Adrenal gland (tissue), 12 donors: ENCODE measurements around the gene TACC2. TPM values are rescaled to one million over a fixed set of nuclear protein-coding genes. Genes with fewer than 3 reads are reported as not detected.

ENCODE experiments used
- DNase-seq, 7 donors: peaks; one replicate each; pipeline ENCODE4 v3.0.0-alpha.2; 2019 to 2020
- H3K27ac ChIP-seq, 5 donors: fragments of 200-600 bp; sonication (generic) in 4 of 5; 1 replicate in 3 of 5; 2 replicates in 2 of 5; pipeline versions ENCODE4 v1.5.1 to v1.8.0; 2016 to 2020; ENCODE audit warnings: mild to moderate bottlenecking in 1 of 5
- H3K27me3 ChIP-seq: fragments of 200-600 bp; 2 replicates; pipeline ENCODE4 v1.8.0; 2021
- H3K36me3 ChIP-seq, 2 donors: fragments of 200-600 bp; replicated peaks in 1 of 2; 1 replicate in 1 of 2; 2 replicates in 1 of 2; pipeline versions ENCODE4 v1.5.1 to v1.8.0; 2018 to 2022
- H3K4me1 ChIP-seq, 2 donors: fragments of 200-600 bp; replicated peaks in 1 of 2; 1 replicate in 1 of 2; 2 replicates in 1 of 2; pipeline versions ENCODE4 v1.5.1 to v1.8.0; 2018 to 2021
- H3K4me3 ChIP-seq, 4 donors: fragments of 200-600 bp; sonication (generic) in 3 of 4; one replicate each; pipeline ENCODE4 v1.5.1; 2016 to 2018
- H3K9me3 ChIP-seq, 3 donors: fragments of 200-600 bp; sonication (generic) in 1 of 3; replicated peaks in 1 of 3; 1 replicate in 2 of 3; 2 replicates in 1 of 3; pipeline versions ENCODE4 v1.5.1 to v1.8.0; 2016 to 2021
- POLR2A ChIP-seq, 2 donors: fragments of 450-650 bp; IDR thresholded peaks; one replicate each; pipeline ENCODE4 v1.6.1; 2017; ENCODE audit warnings: antibody characterized with exemption in 2 of 2, mild to moderate bottlenecking in 2 of 2, moderate library complexity in 1 of 2
- WGBS, 4 donors: extraction: QIAGEN DNeasy Blood & Tissue Kit in 2 of 4; methylation state at CpG; one replicate each; pipeline versions ENCODE4 v1.1.5 to v1.1.7; 2013 to 2017; 5-methylcytosine and 5-hydroxymethylcytosine counted together
- intact Hi-C, 2 donors: fragments of 100-400 bp; cut with DNase I; formaldehyde crosslinking; loops; one replicate each; pipeline versions ENCODE4 v1.14.1 to v1.15.0; 2022 to 2023
- polyA plus RNA-seq, 3 donors: library from polyadenylated mRNA; stranded (reverse); fragments of 200-250 nt in 2 of 3; fragments of 350-450 nt in 1 of 3; fragmentation: Illumina TruSeq in 1 of 3; extraction: RNeasy Lipid Tissue Mini Kit (QIAGEN cat#74804) in 1 of 3; gene quantifications; one replicate each; pipeline ENCODE4 v1.2.3, GENCODE V29; 2013 to 2014
- total RNA-seq, 9 donors: library from RNA; depleted of rRNA in 4 of 9; stranded (reverse); fragments of >200 nt in 4 of 9; fragments of 120-200 nt in 1 of 9; fragmentation: NEBNext Ultra II Directional in 1 of 9; extraction: Animal tissue kit (Norgen Biotek cat#: 25700) in 1 of 9; gene quantifications; one replicate each; pipeline versions ENCODE4 v1.1.0 to v1.2.4, GENCODE V29; 2013 to 2023
- TF ChIP-seq, protein P1 (sequence below), 6 experiments: fragments of 450-650 bp in 4 of 6; fragments of 200-600 bp in 2 of 6; sonication (generic) in 1 of 6; IDR thresholded peaks; 1 replicate in 5 of 6; 2 replicates in 1 of 6; pipeline versions ENCODE4 v1.5.1 to v1.8.0; 2016 to 2021; ENCODE audit warnings: antibody characterized with exemption in 6 of 6, mild to moderate bottlenecking in 2 of 6, moderate library complexity in 1 of 6
- donor health status: healthy with polysubstance abuse.
- donor health status: Bipolar disorder and iron deficiency.
- donor health status: DM: yes; HTN: yes; CAD: no.
- donor health status: DM: no; HTN: no; CAD: no.
- donor health status: DM: no; HTN: no; CAD: no.
- donor health status: DM: yes; HTN: yes; CAD: no.

Gene TACC2
- total and polyA plus RNA-seq, 12 donors: 11.3 to 45.7 (median 26.3) TPM

DNA sequence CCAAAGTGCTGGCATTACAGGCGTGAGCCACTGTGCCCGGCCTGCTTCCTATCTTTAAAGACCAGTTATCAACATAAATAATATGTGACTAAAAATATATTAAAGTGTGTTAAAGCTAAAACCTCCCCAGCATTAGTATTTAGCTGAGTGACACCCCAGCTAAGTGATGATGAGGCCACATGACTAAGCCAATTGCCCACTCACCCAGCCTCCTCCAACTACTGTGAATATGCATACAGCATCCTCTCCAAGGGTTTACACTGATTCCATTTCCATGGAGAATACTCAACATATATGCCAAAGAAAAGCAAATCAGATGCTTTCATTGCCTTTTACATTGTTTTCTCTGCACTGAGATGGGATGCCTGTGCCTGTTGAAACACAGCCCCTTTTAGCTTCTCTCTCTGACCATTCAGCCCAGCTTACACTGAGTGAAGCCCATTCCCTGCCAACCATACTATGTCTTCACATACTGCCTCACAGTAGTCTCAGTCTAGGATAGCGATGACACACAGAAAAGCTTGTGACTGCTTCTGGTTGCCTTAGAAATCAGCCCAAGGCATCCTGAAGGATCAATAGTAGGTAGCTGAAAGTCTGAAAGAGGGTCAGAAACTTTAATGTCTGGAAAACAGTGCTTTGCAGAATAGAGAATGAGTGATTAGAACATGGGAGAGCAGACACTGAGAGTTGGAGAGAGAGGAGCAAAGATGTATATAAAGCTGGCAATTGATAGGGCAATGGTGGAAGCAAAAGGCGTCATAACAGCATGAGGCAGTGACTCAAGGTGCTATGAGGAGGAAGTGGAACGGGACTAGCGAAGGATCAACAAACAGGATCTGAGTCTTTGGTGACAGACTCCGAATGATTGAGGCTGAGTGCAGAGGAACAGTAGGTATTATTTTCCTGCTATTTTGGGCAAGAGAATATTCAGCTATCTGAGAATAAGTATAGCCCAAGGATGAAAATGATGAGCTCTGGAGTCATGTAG is 41.3 kb upstream of the TACC2 start:
- Histone ChIP-seq H3K27ac (no peak overlapping the region), H3K4me3 (no peak overlapping the region), H3K36me3 (no peaks in the 10 kb centered on the region), H3K27me3 (no peaks in the 10 kb centered on the region), H3K4me1 (no peaks in the 10 kb centered on the region), H3K9me3 (no peaks in the 10 kb centered on the region)
- intact Hi-C loops: no loop called here
- TF ChIP-seq, protein P1, sequence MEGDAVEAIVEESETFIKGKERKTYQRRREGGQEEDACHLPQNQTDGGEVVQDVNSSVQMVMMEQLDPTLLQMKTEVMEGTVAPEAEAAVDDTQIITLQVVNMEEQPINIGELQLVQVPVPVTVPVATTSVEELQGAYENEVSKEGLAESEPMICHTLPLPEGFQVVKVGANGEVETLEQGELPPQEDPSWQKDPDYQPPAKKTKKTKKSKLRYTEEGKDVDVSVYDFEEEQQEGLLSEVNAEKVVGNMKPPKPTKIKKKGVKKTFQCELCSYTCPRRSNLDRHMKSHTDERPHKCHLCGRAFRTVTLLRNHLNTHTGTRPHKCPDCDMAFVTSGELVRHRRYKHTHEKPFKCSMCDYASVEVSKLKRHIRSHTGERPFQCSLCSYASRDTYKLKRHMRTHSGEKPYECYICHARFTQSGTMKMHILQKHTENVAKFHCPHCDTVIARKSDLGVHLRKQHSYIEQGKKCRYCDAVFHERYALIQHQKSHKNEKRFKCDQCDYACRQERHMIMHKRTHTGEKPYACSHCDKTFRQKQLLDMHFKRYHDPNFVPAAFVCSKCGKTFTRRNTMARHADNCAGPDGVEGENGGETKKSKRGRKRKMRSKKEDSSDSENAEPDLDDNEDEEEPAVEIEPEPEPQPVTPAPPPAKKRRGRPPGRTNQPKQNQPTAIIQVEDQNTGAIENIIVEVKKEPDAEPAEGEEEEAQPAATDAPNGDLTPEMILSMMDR (IDR thresholded peaks at IDR 0.05): no peak
- no peak for TF ChIP-seq POLR2A (IDR thresholded peaks at IDR 0.05)
- no peak for DNase-seq
- WGBS, 4 donors: 79 to 87% (median 84%) methylated on average over 7 of the region's 7 CpGs

DNA sequence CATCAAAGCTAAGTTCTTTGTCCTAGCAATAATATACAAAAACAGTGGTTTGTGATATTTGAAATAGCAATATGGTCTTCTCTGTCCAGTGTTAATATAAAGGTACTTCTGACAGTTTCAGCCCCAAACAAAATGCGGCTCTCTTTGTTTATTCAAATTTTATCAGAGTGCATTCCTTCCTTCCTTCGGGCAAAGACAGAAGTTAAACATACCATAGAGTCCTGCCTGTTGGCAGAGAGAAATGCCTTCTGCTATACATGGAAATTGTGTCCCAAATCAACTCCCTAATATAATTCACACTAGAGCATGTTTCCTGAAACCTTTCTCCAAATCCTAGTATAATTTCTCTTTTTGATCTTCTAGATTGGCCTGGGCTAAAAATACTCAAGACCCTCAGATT is 39.9 kb upstream of the TACC2 start:
- 63 to 76% (median 71%) methylated on average over 2 of the region's 2 CpGs for WGBS, 4 donors
- Histone ChIP-seq H3K36me3 (no peaks in the 10 kb centered on the region), H3K4me1 (no peaks in the 10 kb centered on the region), H3K9me3 (no peaks in the 10 kb centered on the region), H3K27me3 (no peaks in the 10 kb centered on the region), H3K4me3 (no peak overlapping the region), H3K27ac (no peak overlapping the region)
- TF ChIP-seq POLR2A (IDR thresholded peaks at IDR 0.05): no peak
- TF ChIP-seq, protein P1 (IDR thresholded peaks at IDR 0.05): no peak
- intact Hi-C loops: no loop called here
- DNase-seq: no peak

DNA sequence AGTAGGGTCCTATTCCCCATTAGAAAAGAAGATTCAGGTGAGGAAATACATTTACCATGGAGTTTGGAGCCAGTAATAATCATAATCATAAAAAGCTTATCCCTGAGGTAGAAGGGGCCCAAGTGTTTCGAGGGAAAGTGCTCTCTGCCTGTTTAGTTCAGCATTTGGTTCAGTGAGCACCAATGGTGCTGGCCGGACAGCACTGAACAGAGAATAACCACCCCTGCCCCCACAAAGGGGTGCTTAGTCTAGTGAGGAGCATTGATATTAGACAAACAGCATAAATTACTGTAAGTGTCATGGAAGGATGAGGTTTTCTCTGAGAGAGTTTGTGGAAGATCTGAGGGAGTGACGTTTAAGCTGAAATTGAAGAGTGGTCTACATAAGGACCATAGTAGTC is 39.5 kb upstream of the TACC2 start:
- Histone ChIP-seq H3K4me3 (no peak overlapping the region), H3K4me1 (no peaks in the 10 kb centered on the region), H3K9me3 (no peaks in the 10 kb centered on the region), H3K36me3 (no peaks in the 10 kb centered on the region), H3K27me3 (no peaks in the 10 kb centered on the region), H3K27ac (no peak overlapping the region)
- 77 to 86% (median 84%) methylated on average over 3 of the region's 3 CpGs for WGBS, 4 donors
- no peak for DNase-seq
- intact Hi-C loops: no loop called here
- TF ChIP-seq, protein P1 (IDR thresholded peaks at IDR 0.05): no peak
- TF ChIP-seq POLR2A (IDR thresholded peaks at IDR 0.05): no peak

DNA sequence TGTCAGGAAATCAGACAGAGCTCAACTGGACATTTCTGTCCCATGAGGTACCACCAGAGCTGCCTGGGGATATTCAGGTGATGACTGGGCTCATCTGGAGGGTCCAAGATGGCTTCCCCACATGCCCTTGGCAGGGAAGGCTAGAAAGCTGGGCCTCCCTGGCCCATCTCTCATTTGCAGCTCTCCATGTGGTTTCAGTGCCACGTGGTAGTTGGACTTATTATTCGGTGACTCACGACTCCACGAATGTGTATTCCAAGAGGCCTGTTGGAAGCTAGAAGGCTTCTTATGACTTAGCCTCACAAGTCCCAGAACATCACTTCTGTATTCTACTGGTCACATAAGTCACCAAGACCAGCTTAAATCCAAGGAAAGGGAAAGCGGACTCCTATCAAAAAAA is 36.7 kb upstream of the TACC2 start:
- intact Hi-C loops: no loop called here
- WGBS, 4 donors: 83 to 95% (median 92%) methylated on average over 1 to 5 of the region's 5 CpGs
- H3K36me3 ChIP-seq: peaks cover 0 to 5% of the 10 kb centered on the region in 2 donors

More for the DNA sequence above, 36.7 kb upstream of the TACC2 start:
- H3K4me3 ChIP-seq: no peak overlapping the region
- no peaks in the 10 kb centered on the region for H3K4me1 ChIP-seq
- DNase-seq: no peak
- TF ChIP-seq, protein P1 (IDR thresholded peaks at IDR 0.05): no peak
- no peak for TF ChIP-seq POLR2A (IDR thresholded peaks at IDR 0.05)
- no peaks in the 10 kb centered on the region for H3K9me3 ChIP-seq
- no peak overlapping the region for H3K27ac ChIP-seq
- no peaks in the 10 kb centered on the region for H3K27me3 ChIP-seq
